ENCODE data around the gene CXCL13. TPM values are rescaled to one million over a fixed set of nuclear protein-coding genes. Genes with fewer than 3 reads are reported as not detected.
"Not testable (repeated sequence)": the region's sequence is repeated elsewhere in the genome, so short reads cannot be mapped to it uniquely, and the experiment has no call there.

CXCL13 gene
- total RNA-seq, 4 donors from 2014 or later = 0.42 to 5.9 (median 0.90) TPM; not detected in 1

DNA sequence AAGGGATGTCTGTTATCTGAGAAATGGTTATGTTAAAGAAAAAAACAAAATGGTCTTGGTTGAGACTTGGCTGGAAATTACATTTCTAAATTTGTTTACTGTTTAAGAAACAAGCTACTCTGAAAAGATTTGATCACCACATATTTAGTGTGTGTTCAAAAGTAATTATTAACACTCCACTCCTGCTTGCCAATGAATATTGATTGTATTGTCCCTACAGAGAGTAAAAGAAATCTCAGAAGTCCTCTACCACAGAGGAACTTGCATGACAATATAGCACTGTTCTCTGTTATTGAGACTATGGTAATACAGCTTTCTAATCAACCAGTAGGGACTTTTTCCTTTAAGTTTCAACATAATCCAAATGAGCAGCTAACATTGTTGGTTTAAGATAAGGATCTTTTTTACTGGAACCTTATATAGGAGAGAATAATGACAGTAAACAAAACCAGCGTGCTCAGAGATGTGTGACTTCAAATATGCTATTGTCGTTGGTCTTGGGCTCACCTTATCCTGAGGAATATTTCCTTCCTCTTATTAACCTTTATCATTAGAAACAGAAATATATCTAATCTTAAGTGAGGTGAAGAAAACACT, 47.6 kb downstream of the CXCL13 start:
- H3K9me3 ChIP-seq = peaks cover 0 to 5% (median 0%) of the 10 kb centered on the region in 4 donors
- no peak overlapping the region for H3K27ac ChIP-seq
- H3K27me3 ChIP-seq = no peaks in the 10 kb centered on the region
- DNase-seq (ENCODE audit: low spot score in 2 of 2) = no peak
- TF ChIP-seq POLR2A (IDR thresholded peaks at IDR 0.05) (no peak), CTCF (IDR thresholded peaks at IDR 0.05) (no peak), EP300 (IDR thresholded peaks at IDR 0.05) (no peak)
- no peaks in the 10 kb centered on the region for H3K36me3 ChIP-seq
- H3K4me3 ChIP-seq = no peak overlapping the region
- peaks cover 0 to 14% (median 3%) of the 10 kb centered on the region in 4 donors for H3K4me1 ChIP-seq
- 74 to 85% methylated on average over 2 of the region's 2 CpGs for WGBS, 2 donors

- DNase-seq (ENCODE audit: low spot score in 2 of 2); H3K27ac ChIP-seq; H3K27me3 ChIP-seq; H3K4me3 ChIP-seq; H3K9me3 ChIP-seq; H3K36me3 ChIP-seq; H3K4me1 ChIP-seq: not testable (repeated sequence)
- WGBS, 2 donors = 92% methylated on average over 5 of the region's 5 CpGs
Observed at GRCh38 chr4:77660318-77660717, 54.7 kb downstream of the CXCL13 start.

Other genes starting within 250 kb of the CXCL13 start
- 10 to 100 TPM; 15.3 to 32.1 (median 23.4) TPM for gene CNOT6L, start 213.5 kb downstream of the CXCL13 start, total RNA-seq

Data from tibial nerve (tissue), 4 donors.